Measurements from ENCODE around the gene MOG. TPM values are rescaled to one million over a fixed set of nuclear protein-coding genes. Genes with fewer than 3 reads are reported as not detected.
"Not testable (repeated sequence)": the region's sequence is repeated elsewhere in the genome, so short reads cannot be mapped to it uniquely, and the experiment has no call there.

Gene MOG
- total RNA-seq, 1 donor from 2014 or later: not detected

GRCh38 chr6:29655658-29656057, 1.2 kb upstream of the MOG start:
- H3K27ac ChIP-seq: no peak overlapping the region
- no peak for TF ChIP-seq CTCF (IDR thresholded peaks at IDR 0.05)
- no peaks in the 10 kb centered on the region for H3K9me3 ChIP-seq
- no peak for DNase-seq
- H3K4me1 ChIP-seq: peaks cover 4% of the 10 kb centered on the region
- H3K36me3 ChIP-seq: no peaks in the 10 kb centered on the region
- no peak for ATAC-seq
- H3K27me3 ChIP-seq: peaks cover 13% of the 10 kb centered on the region
- no peak overlapping the region for H3K4me3 ChIP-seq
- intact Hi-C loops (cut with DNase I): no loop called here

- no peak for DNase-seq
- Histone ChIP-seq H3K4me1 (peaks cover 4% of the 10 kb centered on the region), H3K27me3 (peaks cover 16% of the 10 kb centered on the region), H3K27ac (no peak overlapping the region), H3K9me3 (no peaks in the 10 kb centered on the region), H3K4me3 (no peak overlapping the region), H3K36me3 (no peaks in the 10 kb centered on the region)
- intact Hi-C loops (cut with DNase I): no loop called here
- TF ChIP-seq CTCF (IDR thresholded peaks at IDR 0.05): no peak
- no peak for ATAC-seq
These were observed 735 bp upstream of the MOG start for GRCh38 chr6:29656157-29656556.

GRCh38 chr6:29661071-29661470, 4.2 kb downstream of the MOG start:
- H3K4me3 ChIP-seq: no peak overlapping the region
- DNase-seq (no peak), ATAC-seq (no peak)
- no peaks in the 10 kb centered on the region for H3K36me3 ChIP-seq
- peaks cover 46% of the 10 kb centered on the region for H3K27me3 ChIP-seq
- no peaks in the 10 kb centered on the region for H3K4me1 ChIP-seq
- no peaks in the 10 kb centered on the region for H3K9me3 ChIP-seq
- intact Hi-C loops (cut with DNase I): no loop called here
- H3K27ac ChIP-seq: no peak overlapping the region
- TF ChIP-seq CTCF (IDR thresholded peaks at IDR 0.05): no peak

- DNase-seq; H3K9me3 ChIP-seq; H3K4me3 ChIP-seq; intact Hi-C loops (cut with DNase I); H3K4me1 ChIP-seq; H3K36me3 ChIP-seq; ATAC-seq; H3K27ac ChIP-seq: not testable (repeated sequence)
- H3K27me3 ChIP-seq: peaks cover 46% of the 10 kb centered on the region
These were observed 4.7 kb downstream of the MOG start for GRCh38 chr6:29661502-29662141.

GRCh38 chr6:29663300-29664042, 6.6 kb downstream of the MOG start:
- Histone ChIP-seq H3K4me1 (no peaks in the 10 kb centered on the region), H3K4me3 (no peak overlapping the region), H3K27me3 (peaks cover 37% of the 10 kb centered on the region), H3K36me3 (no peaks in the 10 kb centered on the region), H3K9me3 (no peaks in the 10 kb centered on the region), H3K27ac (no peak overlapping the region)
- TF ChIP-seq CTCF (IDR thresholded peaks at IDR 0.05): no peak
- no peak for DNase-seq
- no peak for ATAC-seq
- intact Hi-C loops (cut with DNase I): no loop called here

Measured in upper lobe of right lung (tissue), 1 donor.